Tibial artery (tissue), 4 donors: Measurements from ENCODE around the gene TIAM2.

ENCODE experiments used
- DNase-seq, 2 donors: peaks; one replicate each; pipeline ENCODE4 v3.0.0-alpha.2; 2019
- H3K27ac ChIP-seq, 2 donors: fragments of 200-600 bp; sonication (generic) in 1 of 2; 1 replicate in 1 of 2; 2 replicates in 1 of 2; pipeline ENCODE4 v1.5.1; 2018 to 2019; ENCODE audit warnings: mild to moderate bottlenecking in 1 of 2
- H3K27me3 ChIP-seq, 2 donors: fragments of 200-600 bp; sonication (generic) in 1 of 2; one replicate each; pipeline versions ENCODE4 v1.5.1 to v1.6.0; 2016 to 2019
- H3K36me3 ChIP-seq, 3 donors: fragments of 200-600 bp; sonication (generic) in 2 of 3; one replicate each; pipeline ENCODE4 v1.5.1; 2016 to 2019; ENCODE audit warnings: mild to moderate bottlenecking in 2 of 3
- H3K4me1 ChIP-seq, 4 donors: fragments of 200-600 bp; sonication (generic) in 2 of 4; 1 replicate in 3 of 4; 2 replicates in 1 of 4; pipeline ENCODE4 v1.5.1; 2016 to 2019
- H3K4me3 ChIP-seq, 2 donors: fragments of 200-600 bp; sonication (generic) in 1 of 2; 1 replicate in 1 of 2; 2 replicates in 1 of 2; pipeline ENCODE4 v1.5.1; 2018 to 2019; ENCODE audit warnings: mild to moderate bottlenecking in 2 of 2
- H3K9me3 ChIP-seq, 3 donors: fragments of 200-600 bp; sonication (generic) in 1 of 3; one replicate each; pipeline ENCODE4 v1.5.1; 2016 to 2019
- intact Hi-C: fragments of 100-400 bp; cut with DNase I; formaldehyde crosslinking; loops from one replicate; pipeline ENCODE4 v1.15.0; 2023; ENCODE audit warnings: low total_unique reads
- TF ChIP-seq, protein P1 (sequence below), 2 experiments: fragments of 200-600 bp in 1 of 2; fragments of 450-650 bp in 1 of 2; IDR thresholded peaks; one replicate each; pipeline ENCODE4 v1.5.1; 2017 to 2019; ENCODE audit warnings: antibody characterized with exemption in 2 of 2, mild to moderate bottlenecking in 1 of 2, moderate library complexity in 1 of 2

TIAM2 gene

DNA sequence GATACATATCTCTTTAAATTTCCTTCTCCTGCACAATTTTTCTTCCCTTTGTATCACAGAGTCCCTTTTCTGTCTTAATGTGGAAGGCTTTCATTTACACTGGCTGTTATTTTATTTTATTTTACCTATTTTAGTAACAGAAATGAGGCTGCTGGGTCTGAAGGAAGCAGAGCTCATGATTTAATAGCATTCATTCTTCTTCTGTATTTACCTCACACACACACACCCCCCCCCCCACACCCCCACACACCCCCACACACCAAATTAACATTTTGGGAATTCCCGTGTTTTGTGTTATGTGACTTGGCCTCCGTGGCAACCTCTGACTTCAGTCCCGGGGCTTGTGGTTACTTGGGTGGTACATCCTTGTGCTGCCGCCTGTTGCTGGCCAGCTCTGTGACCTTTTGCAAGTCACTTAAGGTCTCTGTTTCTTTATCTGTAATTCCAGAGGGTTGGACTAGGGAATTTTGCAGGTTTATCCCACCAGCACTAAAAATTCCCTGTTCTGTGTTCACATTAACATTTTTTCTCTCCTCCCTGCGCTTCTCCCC is 108.8 kb downstream of the TIAM2 start:
- Histone ChIP-seq H3K4me3 (no peak overlapping the region), H3K27me3 (no peaks in the 10 kb centered on the region), H3K36me3 (no peaks in the 10 kb centered on the region), H3K9me3 (no peaks in the 10 kb centered on the region), H3K27ac (no peak overlapping the region), H3K4me1 (peaks cover 0 to 29% (median 0%) of the 10 kb centered on the region in 4 donors)
- intact Hi-C loops: no loop called here
- DNase-seq: no peak
- TF ChIP-seq, protein P1, sequence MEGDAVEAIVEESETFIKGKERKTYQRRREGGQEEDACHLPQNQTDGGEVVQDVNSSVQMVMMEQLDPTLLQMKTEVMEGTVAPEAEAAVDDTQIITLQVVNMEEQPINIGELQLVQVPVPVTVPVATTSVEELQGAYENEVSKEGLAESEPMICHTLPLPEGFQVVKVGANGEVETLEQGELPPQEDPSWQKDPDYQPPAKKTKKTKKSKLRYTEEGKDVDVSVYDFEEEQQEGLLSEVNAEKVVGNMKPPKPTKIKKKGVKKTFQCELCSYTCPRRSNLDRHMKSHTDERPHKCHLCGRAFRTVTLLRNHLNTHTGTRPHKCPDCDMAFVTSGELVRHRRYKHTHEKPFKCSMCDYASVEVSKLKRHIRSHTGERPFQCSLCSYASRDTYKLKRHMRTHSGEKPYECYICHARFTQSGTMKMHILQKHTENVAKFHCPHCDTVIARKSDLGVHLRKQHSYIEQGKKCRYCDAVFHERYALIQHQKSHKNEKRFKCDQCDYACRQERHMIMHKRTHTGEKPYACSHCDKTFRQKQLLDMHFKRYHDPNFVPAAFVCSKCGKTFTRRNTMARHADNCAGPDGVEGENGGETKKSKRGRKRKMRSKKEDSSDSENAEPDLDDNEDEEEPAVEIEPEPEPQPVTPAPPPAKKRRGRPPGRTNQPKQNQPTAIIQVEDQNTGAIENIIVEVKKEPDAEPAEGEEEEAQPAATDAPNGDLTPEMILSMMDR (IDR thresholded peaks at IDR 0.05): no peak

DNA sequence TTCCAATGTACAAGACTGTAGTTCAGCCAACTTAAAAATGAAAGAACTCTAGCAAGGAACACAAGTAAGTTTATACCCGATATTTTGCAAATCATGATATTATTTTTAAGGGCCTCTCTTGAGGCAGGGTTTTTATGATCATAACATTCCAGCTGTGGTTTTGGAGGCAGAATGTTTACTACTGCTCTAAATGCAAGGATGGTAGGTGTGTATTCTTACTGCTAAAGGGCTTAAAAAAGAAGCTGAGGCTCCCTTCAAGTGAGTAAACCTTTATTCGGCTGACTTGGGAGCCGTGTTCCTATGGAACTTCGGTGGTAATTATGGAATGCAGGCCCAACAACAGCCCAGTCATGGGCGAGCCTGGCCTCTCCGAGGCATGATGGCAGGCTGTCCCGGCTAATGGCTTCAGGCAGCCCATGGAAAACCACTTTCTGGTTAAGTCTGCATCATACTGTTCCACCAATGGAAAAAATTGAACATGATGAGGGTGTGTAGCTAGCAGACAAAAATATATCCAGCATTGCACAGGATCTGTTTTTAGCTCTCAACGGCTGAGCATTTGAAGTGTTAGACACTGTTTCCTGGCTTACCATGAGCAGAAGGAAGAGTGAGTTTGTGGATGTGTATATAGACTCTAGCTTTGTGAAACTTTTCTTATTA is 111.5 kb downstream of the TIAM2 start:
- Histone ChIP-seq H3K9me3 (no peaks in the 10 kb centered on the region), H3K4me1 (peaks cover 0 to 29% (median 0%) of the 10 kb centered on the region in 4 donors), H3K4me3 (peak overlapping the region; percentile 16 to 19), H3K27me3 (no peaks in the 10 kb centered on the region), H3K36me3 (no peaks in the 10 kb centered on the region), H3K27ac (peak overlapping the region; percentile 62 to 77)
- intact Hi-C loops: no loop called here
- no peak for DNase-seq
- TF ChIP-seq, protein P1 (IDR thresholded peaks at IDR 0.05): no peak

DNA sequence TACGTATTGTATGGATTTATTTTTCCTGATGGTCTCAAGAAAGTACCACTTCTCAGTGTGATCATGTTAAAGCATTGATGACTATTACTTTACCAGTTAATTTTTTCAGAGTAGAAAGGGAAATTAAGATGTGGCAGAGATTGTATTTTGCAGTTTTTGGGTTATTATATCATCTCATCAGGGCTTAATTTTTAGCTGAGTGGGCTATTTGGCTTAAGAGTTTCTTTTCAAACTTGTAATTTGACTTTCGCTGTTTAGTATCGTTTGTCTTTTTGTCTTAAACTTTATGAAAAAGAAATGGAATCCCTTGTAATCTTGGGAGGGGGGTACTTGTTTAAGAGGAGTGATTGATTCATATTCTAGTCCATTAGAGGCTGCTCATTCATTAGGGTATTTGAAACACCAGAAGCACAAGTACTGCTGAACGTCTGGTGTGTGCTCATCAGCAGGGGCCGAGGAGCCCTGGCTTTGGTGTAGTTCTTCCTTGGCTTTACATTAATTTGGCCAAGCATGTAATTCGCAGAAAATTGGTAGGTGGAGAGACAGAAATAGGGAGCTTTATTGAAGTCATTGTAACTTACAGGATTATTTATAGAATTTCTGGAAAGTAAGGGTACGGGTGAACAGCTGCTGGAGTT is 112.4 kb downstream of the TIAM2 start:
- Histone ChIP-seq H3K27me3 (no peaks in the 10 kb centered on the region), H3K36me3 (no peaks in the 10 kb centered on the region), H3K4me3 (peak overlapping the region; percentile 16 to 19), H3K4me1 (peaks cover 0 to 29% (median 0%) of the 10 kb centered on the region in 4 donors), H3K9me3 (no peaks in the 10 kb centered on the region), H3K27ac (peak overlapping the region; percentile 62 to 77)
- TF ChIP-seq, protein P1 (IDR thresholded peaks at IDR 0.05): no peak
- no peak for DNase-seq
- intact Hi-C loops: no loop called here

DNA sequence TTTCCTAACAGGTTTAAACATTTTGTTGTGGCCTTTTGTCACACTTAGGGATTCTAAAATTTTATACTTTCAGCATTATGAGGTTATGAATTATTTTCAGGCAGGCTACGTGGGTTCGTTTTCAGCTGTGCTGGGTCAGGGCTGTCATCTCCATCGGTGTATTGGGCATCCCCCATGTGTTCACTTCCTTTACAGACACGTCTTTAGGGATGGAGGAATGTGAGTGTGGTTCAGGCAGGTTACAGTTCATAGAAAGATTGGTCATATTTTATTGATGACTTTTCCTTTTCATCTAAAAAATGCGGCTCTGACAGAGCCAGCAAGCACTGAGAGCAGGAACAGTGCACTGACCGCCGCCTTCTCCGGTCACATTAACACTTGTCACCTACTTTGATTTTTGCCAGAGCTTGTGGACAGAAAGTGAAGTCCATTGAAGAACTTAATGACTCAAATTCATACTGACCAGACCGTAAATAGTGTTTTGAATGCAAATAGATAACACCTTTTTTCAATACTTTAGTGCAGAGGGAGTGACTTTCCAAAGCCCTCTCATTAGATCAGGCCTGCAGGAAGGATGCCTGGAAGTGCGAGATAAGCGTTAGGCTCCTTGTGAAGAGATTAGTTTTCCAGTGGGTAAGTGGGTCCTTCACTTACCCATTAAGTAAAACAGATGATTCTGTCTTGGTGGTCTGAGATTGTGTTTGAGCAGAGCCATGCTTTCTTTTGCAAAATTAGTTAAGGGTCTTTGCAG is 113.1 kb downstream of the TIAM2 start:
- no peaks in the 10 kb centered on the region for H3K9me3 ChIP-seq
- TF ChIP-seq, protein P1 (IDR thresholded peaks at IDR 0.05): no peak
- no peaks in the 10 kb centered on the region for H3K27me3 ChIP-seq
- peak overlapping the region; percentile 62 to 77 for H3K27ac ChIP-seq
- intact Hi-C loops: no loop called here
- no peak for DNase-seq
- H3K4me1 ChIP-seq: peaks cover 0 to 25% (median 0%) of the 10 kb centered on the region in 4 donors
- peak overlapping the region; percentile 16 to 19 for H3K4me3 ChIP-seq
- H3K36me3 ChIP-seq: no peaks in the 10 kb centered on the region

DNA sequence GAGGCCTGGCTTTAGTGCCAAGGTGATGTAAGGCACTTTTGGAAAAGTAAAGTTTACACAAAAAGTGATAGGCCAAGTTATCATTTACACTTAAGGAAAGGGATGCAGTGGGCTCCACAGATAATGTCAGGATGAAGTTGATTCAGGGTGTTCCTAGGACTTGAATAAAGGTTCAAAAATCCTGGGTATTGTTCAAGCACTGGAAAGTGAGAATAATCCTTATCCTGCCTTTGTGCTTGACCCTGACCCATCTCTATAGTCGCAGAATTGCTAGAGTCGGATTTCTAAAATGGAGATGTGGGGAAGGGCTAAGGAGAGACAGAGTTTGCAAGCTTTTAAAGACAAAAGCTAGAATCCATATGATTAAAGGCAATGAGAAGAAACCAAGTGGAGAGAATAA is 115.6 kb downstream of the TIAM2 start:
- Histone ChIP-seq H3K4me3 (no peak overlapping the region), H3K27me3 (no peaks in the 10 kb centered on the region), H3K4me1 (peaks cover 0 to 13% (median 0%) of the 10 kb centered on the region in 4 donors), H3K9me3 (no peaks in the 10 kb centered on the region), H3K27ac (no peak overlapping the region), H3K36me3 (no peaks in the 10 kb centered on the region)
- TF ChIP-seq, protein P1 (IDR thresholded peaks at IDR 0.05): no peak
- intact Hi-C loops: no loop called here
- no peak for DNase-seq
